HG02642 (cell line): ENCODE results near the gene KCNH6.

Experiments
- ATAC-seq: cut with Tn5 transposase; IDR thresholded peaks from one replicate; pipeline ENCODE4 v1.9.1; 2021; ENCODE audit warnings: mild to moderate bottlenecking; ENCODE audit not compliant: unreplicated experiment, poor library complexity

KCNH6 gene

DNA sequence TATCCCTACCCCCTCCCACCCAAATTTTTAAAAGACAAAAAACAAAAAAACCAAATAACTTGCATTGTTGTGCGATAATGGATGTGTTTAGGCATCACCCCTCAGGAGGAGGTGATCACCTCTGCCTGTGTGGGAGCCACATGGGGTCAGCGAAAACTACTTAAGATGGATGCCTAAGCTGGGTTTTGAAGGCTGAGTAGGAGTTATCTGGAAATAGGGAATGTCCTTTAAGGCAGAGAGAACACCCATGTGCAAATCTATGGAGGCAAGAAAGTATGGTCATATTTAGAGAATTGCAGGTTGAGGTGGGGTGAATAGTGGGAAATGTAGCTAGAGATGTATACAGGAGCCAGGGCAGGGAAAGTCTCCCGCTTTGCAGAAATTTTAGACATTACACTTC lies 72.0 kb downstream of the KCNH6 start:
- no peak for ATAC-seq
